ENCODE measurements around the gene HSPG2.

HSPG2 gene

GRCh38 chr1:21823980-21824702 is 113.0 kb downstream of the HSPG2 start:
- Histone ChIP-seq H3K4me3 (no peak overlapping the region), H3K27me3 (no peaks in the 10 kb centered on the region), H3K27ac (no peak overlapping the region), H3K36me3 (peaks cover 76 to 87% (median 87%) of the 10 kb centered on the region in 3 donors), H3K9me3 (no peaks in the 10 kb centered on the region), H3K4me1 (no peaks in the 10 kb centered on the region)
- intact Hi-C loops (cut with DNase I; ENCODE audit: low total_unique reads): no loop called here
- TF ChIP-seq CTCF (IDR thresholded peaks at IDR 0.05): no peak
- no peak for DNase-seq

- peaks cover 68 to 80% (median 79%) of the 10 kb centered on the region in 3 donors for H3K36me3 ChIP-seq
- H3K27ac ChIP-seq: no peak overlapping the region
- no peaks in the 10 kb centered on the region for H3K4me1 ChIP-seq
- TF ChIP-seq CTCF (IDR thresholded peaks at IDR 0.05): no peak
- DNase-seq: no peak
- H3K27me3 ChIP-seq: no peaks in the 10 kb centered on the region
- intact Hi-C loops (cut with DNase I; ENCODE audit: low total_unique reads): no loop called here
- H3K4me3 ChIP-seq: no peak overlapping the region
- no peaks in the 10 kb centered on the region for H3K9me3 ChIP-seq
Observed at GRCh38 chr1:21823206-21823979, 113.7 kb downstream of the HSPG2 start.

- H3K36me3 ChIP-seq: peaks cover 58 to 70% (median 69%) of the 10 kb centered on the region in 3 donors
Observed at GRCh38 chr1:21822349-21822748, 114.8 kb downstream of the HSPG2 start.

GRCh38 chr1:21821385-21822019 is 115.6 kb downstream of the HSPG2 start:
- intact Hi-C loops (cut with DNase I; ENCODE audit: low total_unique reads): no loop called here
- no peak for DNase-seq
- Histone ChIP-seq H3K27me3 (no peaks in the 10 kb centered on the region), H3K27ac (no peak overlapping the region), H3K36me3 (peaks cover 49 to 61% (median 60%) of the 10 kb centered on the region in 3 donors), H3K4me3 (no peak overlapping the region), H3K9me3 (no peaks in the 10 kb centered on the region), H3K4me1 (no peaks in the 10 kb centered on the region)
- no peak for TF ChIP-seq CTCF (IDR thresholded peaks at IDR 0.05)

More at GRCh38 chr1:21822349-21822748, 114.8 kb downstream of the HSPG2 start:
- no peaks in the 10 kb centered on the region for H3K27me3 ChIP-seq
- H3K4me3 ChIP-seq: no peak overlapping the region
- DNase-seq: no peak
- no peaks in the 10 kb centered on the region for H3K4me1 ChIP-seq
- no peak overlapping the region for H3K27ac ChIP-seq
- TF ChIP-seq CTCF (IDR thresholded peaks at IDR 0.05): no peak
- no peaks in the 10 kb centered on the region for H3K9me3 ChIP-seq
- intact Hi-C loops (cut with DNase I; ENCODE audit: low total_unique reads): no loop called here

- H3K4me1 ChIP-seq: no peaks in the 10 kb centered on the region
- H3K36me3 ChIP-seq: peaks cover 41 to 53% (median 52%) of the 10 kb centered on the region in 3 donors
- DNase-seq: no peak
- H3K4me3 ChIP-seq: no peak overlapping the region
- no peaks in the 10 kb centered on the region for H3K9me3 ChIP-seq
- no peak overlapping the region for H3K27ac ChIP-seq
- H3K27me3 ChIP-seq: no peaks in the 10 kb centered on the region
- TF ChIP-seq CTCF (IDR thresholded peaks at IDR 0.05): no peak
- intact Hi-C loops (cut with DNase I; ENCODE audit: low total_unique reads): no loop called here
Observed at GRCh38 chr1:21820597-21821232, 116.4 kb downstream of the HSPG2 start.

Measured in tibial artery (tissue), 4 donors.